Left renal pelvis (tissue), 4 donors: ENCODE data around the gene KIRREL3. TPM values are rescaled to one million over a fixed set of nuclear protein-coding genes. Genes with fewer than 3 reads are reported as not detected.

Experiments
- DNase-seq, 4 donors: peaks; one replicate each; pipeline ENCODE4 v3.0.0-alpha.2; 2013; ENCODE audit warnings: low read depth in 4 of 4, low spot score in 3 of 4
- polyA plus RNA-seq, 4 donors: library from polyadenylated mRNA; unstranded; fragments of 120-200 nt; gene quantifications; one replicate each; pipeline ENCODE4 v1.2.1, GENCODE V29; 2013; ENCODE audit not compliant: insufficient read length in 4 of 4

The KIRREL3 gene
- polyA plus RNA-seq, 4 donors: 1.9 to 11.5 (median 2.3) TPM

DNA sequence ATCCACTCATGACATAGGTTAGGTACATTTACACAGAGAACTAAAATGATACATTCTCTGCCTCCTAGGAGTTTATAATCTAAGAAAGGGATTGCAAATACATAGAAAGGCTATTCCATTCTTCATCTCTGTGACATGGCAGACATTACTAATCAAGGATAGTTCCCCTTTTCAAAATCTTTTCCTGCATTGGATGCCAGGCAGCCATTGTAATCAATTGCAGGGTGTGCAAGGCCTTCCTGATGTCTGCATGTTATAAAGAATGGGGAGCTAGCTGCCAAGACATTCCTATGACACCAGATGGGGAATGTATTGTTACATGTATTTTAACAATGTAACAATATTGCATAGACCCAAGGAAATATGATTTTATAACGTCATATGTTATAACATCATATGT lies 82.0 kb downstream of the KIRREL3 start:
- no peak for DNase-seq

DNA sequence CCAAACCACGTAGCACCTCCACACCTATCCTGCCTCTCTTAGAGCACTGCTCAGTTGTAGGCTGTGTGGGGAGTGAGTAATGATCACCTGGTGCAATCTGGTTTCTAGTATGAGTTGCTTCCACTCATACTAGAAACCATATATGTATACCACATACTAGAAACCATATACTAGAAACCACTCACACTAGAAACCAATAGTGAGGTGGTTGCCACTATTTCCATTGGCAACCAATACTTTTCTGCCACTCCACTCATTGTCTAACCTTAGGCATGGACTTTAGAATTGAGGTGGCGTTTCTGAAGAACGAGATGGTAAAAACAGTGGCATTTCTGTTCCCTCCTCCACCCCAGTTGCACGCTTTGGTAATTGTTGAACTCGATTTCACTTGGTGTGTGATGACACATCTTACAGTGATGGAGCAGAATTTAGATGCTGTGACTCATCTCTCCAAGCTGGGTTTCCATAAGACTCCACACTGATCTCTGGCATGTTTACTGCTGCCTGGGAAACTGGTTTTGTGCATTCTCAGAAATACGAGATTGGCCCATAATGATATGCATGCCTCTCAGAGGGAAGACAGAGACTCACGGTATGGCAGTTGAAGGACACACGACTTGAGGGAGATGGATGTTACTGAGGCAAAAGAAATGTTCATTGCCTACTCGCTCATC lies 82.9 kb downstream of the KIRREL3 start:
- no peak for DNase-seq

DNA sequence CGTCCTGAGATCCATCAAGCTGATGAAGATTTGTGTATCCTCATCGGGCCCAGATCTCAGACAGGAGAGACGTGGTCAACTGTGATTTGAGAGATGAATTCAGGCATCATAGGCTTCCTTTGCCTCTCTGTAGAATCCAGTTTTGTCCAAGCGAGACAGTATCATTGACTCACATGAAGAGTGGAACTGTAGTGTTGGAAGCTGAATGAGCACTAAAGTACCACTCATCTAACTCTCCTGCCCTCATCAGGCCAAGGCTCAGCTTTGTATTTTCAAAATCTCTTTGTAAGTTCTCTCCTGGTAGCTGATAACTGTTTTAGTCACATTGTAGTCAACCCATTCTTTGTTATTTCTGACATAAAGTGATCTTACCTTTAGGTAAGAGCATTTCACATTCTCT lies 85.1 kb downstream of the KIRREL3 start:
- no peak for DNase-seq

DNA sequence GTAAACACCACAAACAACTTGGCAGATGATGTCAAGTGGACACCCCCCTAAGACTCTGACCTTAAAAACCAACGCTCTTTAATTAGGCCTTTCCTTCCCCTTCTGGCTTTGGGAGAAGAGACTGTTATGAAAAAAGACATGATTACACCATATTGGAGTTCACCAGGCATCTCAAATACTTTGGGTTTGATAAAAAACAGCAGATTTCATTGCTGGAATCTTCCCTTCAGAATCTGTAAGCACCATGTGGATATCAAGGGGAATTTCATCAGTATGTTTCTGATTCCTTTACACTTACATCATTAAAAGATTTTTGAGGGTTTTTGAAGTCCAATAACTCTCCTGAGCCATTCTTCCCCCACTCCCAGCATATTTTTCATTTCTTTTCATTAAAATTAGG lies 85.6 kb downstream of the KIRREL3 start:
- no peak for DNase-seq

DNA sequence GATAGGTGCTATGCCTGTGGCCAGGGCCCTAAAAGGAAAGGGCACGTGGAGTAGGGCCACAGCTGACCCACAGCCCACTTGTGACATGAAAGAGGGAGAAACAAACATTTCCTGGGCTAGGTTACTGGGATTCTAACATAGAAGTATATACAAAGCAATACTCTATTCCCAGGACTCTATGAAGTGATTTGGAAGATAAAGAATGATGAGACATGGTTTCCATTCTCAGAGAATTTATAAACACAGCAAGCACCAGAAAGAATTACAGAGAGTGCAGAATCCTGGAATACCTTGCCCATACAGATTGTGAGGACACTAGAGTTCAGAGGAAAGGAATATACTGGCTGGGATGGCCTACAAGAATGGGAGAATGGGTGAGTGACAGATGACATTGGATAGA lies 86.4 kb downstream of the KIRREL3 start:
- DNase-seq: no peak

DNA sequence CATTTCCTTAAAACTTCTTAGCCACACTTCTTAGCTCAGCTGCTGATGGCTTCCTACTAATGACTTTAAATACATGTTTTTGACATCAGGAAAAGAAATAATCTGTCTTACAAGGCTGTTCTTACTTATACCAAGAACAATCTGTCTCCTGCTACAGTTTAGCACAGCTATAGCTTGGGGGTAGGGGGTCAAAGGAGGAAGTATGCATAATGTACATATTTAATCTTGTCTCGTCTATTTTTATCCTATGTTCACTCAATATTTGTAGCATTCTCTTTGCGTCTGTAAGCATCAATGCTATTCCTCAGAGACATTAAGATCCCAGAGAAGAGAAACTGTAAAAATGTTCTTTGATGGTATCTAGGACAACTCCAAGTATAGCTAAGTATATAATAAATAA lies 96.0 kb downstream of the KIRREL3 start:
- DNase-seq: no peak

DNA sequence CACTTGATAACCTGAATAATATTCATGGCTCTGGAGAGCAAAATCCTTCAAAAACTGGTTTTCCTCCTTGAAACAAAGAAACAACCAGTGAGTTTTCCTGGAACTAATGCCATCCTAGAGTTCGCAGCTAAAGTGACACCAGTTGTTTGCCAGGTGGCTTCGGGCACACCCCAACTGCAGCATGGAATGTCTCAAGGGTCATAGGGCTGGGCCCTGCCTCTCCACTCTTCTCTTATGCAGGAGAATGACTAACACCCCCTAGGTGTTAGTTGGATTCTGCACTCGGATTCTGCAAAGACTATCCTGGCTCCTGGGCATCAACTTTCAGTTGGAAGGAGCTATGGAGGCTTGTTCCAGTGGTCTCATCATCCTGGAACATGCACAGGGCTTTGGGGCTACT lies 98.8 kb downstream of the KIRREL3 start:
- DNase-seq: no peak

DNA sequence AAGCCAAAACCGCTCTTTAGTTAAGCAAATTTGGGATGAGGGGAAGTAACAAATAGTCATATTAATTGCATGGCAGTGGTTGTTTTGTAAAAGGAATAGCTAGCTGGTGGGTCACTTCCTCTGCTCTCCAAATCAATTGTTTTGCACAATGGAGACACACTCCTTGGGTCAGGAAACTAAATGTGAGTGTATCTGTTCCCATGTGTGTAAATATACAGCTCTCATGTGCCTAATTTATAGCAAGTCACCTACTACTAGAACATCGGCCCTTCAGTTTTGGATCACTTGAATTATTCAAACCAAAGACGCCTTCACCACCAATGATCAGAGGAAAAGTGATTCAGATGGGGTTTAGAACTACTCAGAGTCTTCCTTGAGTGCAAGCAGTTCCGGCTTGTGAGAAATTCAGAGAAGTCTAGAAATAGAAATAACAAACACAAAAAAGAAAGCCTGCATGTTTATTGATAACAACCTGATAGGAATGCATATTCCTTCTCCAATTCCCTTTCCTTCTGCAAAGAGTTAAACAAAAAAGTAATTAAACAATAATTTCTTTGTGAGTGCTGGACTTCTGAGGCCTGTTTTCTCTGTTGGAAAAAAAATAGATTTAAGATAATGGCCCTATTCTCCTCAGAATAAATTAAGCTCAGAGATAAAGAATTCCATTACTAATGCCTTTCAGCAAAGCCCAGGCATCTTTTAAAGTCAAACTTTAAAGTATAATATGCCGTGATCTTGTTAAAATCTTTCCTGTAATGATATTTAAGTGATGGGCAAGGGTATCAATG lies 100.4 kb downstream of the KIRREL3 start:
- no peak for DNase-seq

DNA sequence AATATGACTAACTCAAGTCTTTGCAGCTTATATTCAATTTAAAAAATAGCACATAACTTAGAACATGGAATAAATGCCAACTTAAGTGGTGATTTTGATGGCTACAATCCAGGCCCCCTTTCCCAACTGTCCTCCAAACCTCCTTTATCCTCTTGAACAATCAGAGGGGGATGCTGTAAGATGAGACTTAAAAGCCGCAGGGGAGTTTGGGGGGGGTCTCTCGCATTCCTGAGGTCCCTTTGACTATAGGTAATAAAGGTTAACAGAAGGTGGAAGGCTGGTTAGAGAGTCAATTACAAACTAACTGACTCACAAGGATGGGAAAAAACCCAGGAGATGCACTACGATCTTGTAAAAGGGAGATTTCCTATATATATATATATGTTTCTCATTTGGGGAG lies 101.8 kb downstream of the KIRREL3 start:
- DNase-seq: no peak

DNA sequence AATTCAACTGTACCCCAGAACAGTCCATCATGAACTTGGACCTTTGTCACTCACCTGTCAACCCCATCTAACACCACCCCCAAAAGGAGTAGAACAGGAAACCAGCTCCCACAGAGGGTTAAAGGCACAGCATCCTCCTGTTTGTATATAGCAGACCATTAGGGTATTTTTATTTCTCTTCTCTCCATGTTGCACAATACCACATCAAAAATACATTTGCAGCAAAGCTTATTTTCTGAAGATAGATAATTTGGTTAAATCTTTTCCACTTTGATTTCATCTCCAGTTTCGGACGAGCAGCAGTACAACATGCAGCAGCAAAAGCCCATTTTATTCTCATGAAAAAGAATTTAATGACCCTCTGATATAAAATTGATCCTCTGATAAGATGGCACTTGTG lies 103.1 kb downstream of the KIRREL3 start:
- no peak for DNase-seq

DNA sequence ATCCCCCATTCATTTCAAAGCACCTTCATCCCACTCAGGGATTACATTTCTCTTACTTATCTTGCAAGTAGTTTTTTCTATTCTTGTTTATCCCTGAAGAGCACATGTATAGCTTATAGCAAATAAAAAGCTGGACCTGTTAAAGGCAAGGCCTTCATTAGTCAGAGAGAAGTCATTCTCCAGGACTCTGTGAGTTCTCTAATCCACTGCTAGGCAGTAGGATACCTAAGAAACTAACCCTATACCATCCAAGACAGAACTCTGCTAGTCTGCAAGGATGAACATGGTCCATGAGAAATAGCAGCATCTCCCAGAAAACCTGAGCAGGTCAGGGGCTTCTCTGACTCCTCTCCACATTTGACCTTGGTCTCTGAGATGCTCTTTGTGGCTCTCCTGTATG lies 104.5 kb downstream of the KIRREL3 start:
- no peak for DNase-seq

DNA sequence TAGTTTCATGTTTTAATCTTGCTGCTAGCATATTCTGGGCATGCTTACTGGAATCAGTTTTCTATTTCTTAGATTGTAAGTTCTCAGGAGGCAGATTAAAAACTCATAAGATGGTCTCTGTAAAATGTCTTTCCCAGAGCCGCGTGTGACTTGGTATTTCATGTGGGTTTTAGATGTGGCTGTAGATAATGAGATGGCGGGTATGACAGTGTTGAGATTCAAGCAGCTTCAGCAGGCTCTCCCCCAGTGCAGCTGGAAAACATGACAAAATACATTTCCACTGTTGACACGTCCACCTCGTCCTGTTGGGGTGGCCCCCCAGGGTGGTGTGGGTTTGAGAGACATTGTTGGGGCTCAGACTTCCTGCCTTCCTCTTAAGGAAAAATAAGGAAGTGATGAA lies 106.8 kb downstream of the KIRREL3 start:
- no peak for DNase-seq

DNA sequence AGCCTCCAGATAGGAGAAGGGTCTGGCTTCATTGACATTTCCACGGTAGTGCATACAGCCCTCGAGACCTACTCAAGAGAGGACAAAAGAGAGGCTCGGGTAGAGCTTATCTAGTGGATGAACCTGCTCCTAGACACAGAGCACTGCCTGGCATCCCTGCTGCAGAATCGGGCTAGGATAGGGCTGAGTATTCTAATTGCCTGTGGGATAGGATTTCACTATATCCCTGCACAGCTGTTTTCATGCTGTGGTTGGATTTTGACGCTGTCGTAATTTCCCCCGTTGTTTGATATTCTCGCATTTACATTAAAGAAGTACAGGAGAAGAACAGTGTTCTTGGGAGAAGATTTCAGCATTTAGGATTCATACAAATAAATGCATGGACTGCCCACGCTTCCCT lies 107.8 kb downstream of the KIRREL3 start:
- no peak for DNase-seq

DNA sequence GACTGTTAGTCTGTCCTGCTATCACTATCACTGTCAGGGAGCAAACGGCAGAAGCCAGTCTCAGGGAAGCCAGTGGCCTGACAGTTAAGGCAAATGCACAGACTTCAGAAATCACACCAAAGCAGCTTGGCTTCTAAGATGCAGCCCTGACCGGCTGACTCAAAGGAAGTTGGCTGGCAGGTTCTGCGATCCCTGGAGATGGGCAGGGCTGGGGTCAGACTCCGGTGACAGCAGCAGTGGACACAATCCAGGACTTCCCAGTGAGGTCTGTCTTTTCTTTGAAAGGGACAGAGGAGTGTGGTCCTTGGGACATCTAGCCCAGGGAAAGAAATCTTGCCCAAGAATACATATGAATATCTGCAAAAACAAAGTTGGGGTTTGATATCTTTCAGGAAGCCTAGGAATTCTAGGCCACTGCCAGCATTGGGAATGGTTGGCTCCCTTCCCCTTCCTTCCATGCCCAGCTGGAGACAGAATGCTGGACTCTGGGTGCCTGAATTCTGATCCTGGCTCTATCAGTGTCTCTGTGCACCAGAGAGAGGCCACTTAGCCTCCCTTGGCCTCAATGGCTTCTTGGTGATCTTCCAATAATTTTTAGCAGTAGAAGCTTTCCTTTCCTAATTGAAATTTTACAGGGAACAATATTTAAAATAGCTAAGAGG lies 108.9 kb downstream of the KIRREL3 start:
- no peak for DNase-seq

DNA sequence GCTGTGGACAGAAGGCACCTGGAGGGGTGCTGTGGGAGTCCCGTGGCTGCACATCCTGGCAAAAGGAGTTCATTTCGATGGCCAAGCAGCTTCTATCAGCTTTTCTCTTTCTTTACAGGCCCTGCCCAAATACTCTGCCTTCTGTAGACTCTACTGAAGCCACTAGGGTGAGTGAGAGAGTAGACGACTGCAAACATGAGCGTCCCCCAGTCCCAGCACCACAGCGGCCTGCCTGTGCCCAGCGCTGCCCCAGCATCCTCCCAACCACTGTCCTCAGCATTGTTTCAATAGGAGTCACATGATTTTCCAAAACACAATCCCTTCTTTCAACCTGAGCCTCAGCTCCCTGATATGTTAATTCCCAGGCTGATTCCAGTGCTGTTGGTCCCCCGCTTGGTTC lies 110.0 kb downstream of the KIRREL3 start:
- DNase-seq: no peak

DNA sequence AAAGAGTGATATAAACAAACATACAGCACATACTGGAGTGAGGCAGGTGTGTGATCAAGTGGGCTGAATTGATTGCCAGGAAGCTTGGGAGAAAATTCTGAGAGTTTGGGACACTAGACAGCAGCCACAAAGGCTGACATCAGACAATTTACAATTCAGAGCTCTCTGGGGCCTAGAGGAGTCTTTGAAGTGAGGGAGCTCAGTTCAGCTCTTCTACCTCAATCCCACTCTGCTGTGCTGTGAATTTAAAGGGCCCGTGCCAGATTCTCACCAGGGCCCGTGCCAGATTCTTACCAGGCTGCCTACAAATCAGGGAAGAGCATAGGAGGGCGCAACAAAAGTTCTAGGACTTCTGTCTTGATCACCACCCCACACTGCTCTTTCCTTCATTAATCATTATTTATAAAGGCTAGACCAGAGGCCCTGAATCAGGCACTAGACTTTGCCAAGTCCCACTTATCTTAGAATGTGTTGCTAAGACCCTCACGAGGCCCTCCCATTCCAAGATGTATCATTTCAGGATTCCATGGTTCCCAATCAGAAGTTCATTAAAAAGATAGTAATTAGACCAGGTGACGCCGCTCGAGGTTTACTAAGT lies 112.4 kb downstream of the KIRREL3 start:
- no peak for DNase-seq

DNA sequence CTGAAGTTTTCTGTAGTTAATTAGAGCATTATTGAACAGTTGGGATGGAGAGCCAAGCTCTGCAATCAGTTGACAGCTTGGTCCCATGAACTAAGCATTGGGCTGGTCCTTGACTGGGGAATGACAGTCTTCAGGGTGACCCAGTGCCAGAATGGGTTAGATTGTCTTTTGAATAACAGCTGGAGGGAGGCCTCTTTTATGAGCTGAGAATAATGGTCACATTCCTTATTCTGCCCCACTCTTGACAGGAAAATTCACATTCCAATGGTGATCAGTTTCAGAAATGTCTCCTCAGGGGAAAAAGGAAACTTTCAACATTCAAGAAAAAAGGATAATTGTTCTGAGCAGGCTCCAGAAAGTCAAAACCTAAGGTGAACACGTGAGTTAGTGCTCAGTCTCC lies 113.9 kb downstream of the KIRREL3 start:
- DNase-seq: no peak

DNA sequence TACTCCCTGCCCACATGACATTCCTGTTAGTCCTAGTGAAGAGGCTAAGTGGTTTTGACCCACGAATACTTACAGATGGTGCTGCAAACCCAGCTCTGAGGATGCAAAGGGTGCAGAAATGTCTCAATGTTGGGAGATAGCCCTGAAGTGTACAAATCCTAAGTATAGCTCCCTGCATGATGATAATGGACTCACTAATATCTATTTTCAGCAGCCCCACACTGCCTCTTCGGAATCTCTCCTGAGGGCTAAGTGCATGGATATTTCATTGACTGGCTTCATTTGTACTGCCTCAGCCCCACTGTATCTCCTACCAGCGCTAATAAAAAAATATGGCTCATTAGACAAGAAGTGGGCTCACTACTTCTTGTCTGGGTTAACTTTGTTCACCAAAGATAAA lies 114.5 kb downstream of the KIRREL3 start:
- no peak for DNase-seq

DNA sequence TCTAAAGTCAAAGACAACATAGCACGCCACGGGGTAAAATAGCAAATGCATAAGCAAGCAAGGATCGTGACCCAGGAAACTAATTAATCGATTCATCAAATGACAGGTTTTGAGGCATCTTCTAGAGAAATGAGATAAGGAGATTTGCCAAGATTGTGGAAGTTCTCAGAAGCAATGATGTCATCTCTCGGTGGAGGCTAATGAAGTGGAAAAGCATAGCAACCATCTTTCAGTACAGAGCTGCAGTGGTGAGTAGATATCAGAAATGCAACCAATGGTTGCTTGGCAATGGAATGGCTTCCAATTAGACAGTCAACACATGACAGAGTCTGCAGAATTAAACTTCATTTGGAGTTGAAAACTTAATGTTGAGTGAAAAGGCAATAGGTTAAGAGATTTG lies 116.0 kb downstream of the KIRREL3 start:
- DNase-seq: no peak

DNA sequence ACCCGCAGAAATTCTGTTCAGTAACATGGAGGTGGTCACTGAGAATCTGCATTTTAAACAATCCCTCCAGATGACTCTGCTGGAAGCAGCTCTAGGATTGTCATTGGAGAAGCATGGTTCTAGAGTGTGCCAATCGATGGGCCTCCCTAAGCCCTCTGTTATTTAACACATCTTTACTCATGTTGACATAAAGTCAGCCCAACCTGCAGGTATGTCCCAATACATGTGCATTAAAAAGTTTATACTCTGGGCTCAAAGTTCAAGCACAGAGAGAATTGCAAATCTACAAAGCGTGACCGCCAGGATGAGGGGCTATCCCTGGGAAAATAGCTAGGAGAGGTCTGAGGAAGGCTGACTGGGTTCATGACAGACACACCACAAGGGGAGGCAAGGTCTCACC lies 116.4 kb downstream of the KIRREL3 start:
- DNase-seq: no peak

DNA sequence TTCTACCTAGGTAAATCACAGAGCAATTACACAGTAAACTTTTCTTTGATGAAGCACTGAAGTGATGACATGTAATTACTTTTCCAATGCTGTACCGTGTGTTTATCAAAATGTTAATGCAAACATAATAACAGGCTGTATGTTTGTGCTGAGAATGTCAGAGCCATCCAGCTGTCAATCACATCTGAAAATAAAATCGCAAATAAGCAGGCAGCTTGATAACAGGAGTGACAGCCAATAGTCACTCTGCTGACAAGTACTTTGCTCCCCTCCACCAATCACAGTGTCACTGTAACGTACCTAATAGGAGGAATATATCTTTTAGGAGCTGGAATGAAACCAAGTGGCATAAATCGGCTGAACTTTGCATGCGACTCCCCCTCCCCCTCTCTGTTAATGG lies 119.7 kb downstream of the KIRREL3 start:
- DNase-seq: no peak

DNA sequence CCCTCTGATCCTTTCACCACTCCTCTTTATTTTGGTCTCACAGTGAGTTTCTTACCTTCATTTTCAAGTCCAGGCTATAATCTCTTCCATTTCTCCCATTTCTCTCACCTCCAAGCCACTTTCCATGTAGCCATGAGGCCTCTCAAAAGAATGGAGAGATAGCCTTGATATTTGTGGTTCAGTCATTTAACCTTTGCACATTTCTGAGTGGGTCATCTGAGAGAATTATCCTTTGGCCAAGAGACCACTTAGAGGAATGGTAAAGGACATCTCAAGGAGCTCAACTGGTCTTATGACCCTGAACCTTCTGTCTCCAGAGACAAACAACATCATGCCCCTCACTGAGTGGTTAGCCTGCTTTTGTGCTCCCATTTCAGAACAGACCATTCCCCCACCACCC lies 121.1 kb downstream of the KIRREL3 start:
- no peak for DNase-seq
